Raji (cell line): Measurements from ENCODE around the gene ELOVL3.

Experiments used
- POLR2A ChIP-seq: IDR thresholded peaks from 2 replicates; pipeline ENCODE4 v1.6.1; 2011; ENCODE audit warnings: low read depth, low read length, control low read depth; ENCODE audit not compliant: insufficient read depth

ELOVL3 gene

DNA sequence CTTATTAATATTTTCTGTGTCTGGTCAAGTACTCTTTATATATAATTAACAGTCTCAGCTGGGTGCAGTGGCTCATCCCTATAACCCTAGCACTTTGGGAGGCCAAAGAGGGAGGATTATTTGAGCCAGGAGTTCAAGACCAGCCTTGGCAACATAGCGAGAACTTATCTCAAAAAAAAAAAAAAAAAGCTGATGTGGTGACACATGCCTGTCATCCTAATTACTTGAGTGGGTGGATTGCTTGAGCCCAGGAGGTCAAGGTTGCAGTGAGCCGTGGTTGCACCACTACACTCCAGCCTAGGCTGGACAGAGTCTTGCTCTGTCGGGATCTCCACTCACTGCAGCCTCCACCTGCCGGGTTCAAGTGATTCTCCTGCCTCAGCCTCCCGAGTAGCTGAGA lies 6.7 kb upstream of the ELOVL3 start:
- no peak for TF ChIP-seq POLR2A

DNA sequence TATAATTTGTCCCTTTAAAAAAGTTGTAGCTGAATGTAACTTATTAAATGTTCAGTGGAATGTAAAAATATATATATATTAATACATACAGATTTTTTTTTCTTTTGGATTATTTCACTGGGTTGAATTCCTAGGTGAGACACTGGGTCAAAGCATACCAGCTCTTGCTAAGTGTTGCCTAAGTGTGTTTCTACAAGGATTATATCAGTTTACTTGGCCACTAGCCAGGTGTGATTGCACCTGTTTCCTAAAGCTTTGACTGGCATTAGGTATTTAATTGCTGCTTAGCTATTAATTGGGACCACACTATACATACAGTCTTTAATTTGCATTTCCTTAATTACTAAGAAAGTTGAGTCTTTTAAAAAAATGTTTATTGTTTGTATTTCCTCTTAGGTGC lies 5.5 kb upstream of the ELOVL3 start:
- TF ChIP-seq POLR2A: no peak

DNA sequence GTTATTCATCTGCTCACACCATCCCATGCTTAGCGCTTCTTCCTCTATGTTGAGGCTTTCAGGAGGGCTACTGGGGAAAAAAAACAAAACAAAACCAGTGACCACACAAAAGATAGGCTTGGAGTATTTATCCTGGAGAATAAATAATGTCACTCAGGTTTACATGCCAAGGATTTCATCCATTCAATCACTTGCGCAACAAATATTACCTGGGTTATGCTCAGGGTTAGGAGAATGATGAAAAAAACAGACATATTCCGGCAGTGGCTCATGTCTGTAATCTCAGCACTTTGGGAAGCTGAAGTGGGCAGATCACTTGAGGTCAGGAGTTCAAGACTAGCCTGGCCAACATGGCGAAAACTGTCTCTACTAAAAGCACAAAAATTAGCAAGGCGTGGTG lies 3.3 kb upstream of the ELOVL3 start:
- no peak for TF ChIP-seq POLR2A

DNA sequence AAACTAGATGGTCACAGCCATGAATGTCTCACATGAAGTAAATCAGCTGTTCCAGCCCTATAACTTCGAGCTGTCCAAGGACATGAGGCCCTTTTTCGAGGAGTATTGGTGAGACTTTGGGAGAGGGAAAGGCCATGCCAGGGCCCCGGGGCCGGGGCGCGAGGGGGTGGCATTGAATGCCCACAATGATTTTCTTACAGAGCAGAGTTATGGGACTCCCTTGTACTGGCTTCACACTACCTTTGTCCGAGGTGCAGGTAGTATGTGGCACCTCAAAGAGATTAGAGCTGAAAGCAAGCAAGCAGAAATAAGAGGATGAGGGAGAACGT lies 407 bp downstream of the ELOVL3 start:
- no peak for TF ChIP-seq POLR2A

DNA sequence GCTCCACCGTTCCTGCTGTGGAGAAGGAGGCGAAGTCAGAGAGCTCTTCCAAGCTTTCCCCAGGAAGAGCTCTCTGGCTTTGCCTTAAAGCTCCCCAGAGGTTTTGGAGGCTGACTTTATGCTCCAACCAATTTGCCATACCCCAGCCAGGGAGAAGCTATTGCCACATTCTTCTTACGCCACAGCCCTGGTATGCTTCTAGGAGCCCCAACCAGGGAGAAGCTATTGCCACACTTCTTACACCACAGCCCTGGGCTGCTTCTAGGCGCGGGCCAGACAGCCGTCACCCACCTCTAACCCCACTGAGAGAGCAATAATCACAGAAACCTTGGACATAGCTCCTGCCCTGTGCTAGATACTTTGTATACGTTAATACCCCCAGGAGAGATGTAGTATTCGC lies 951 bp downstream of the ELOVL3 start:
- no peak for TF ChIP-seq POLR2A

DNA sequence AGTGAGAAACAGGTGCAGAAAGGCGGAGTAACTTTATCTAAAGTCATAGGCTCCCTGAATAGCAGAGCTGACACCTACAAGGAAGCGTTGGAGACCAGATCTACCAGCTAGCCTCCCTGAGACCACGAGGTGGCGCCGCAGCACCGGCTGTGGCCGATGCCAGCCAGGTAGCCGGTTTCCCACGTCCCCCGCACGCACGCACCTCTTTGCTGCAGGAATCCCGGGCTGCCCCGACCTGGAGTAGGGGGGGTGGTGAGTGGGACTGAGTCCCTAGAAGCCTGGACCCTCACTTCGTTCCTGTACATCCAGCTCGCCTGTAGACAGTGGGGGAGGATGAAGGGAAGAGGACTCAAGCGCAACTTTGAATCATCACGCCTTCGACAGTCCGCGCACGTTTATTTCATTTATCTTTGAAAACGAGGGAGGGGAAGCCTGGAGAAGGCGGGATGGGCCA lies 3.7 kb downstream of the ELOVL3 start:
- no peak for TF ChIP-seq POLR2A

DNA sequence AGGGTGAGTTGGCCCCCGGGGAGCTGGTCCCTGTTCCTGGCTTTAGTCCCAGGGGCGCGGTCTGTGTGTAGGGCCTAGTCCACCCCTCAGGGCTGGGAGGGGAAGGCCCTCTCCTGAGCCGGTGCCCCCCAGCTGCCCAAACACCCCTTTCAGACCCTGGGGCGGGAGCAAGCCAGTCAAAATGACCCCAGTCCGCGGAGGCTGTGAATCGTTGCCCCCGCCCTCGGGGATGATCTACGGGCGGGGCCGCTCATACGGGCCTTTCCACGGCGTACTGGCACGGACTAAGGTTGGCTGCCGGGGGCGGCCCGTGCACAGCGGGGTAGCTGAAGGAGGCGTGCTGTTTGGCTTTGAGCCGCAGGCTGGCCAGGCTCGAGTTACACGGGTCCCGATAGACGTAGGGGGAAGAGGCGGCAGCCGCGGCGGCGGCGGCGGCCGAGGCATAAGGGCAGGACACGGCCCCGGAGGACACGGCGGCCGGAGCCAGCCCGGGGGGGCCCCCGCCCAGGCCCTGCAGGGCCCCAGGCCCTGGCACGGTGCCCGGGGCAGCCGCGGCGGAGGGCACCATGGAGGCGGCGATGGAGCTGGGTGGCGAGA lies 4.3 kb downstream of the ELOVL3 start:
- no peak for TF ChIP-seq POLR2A

DNA sequence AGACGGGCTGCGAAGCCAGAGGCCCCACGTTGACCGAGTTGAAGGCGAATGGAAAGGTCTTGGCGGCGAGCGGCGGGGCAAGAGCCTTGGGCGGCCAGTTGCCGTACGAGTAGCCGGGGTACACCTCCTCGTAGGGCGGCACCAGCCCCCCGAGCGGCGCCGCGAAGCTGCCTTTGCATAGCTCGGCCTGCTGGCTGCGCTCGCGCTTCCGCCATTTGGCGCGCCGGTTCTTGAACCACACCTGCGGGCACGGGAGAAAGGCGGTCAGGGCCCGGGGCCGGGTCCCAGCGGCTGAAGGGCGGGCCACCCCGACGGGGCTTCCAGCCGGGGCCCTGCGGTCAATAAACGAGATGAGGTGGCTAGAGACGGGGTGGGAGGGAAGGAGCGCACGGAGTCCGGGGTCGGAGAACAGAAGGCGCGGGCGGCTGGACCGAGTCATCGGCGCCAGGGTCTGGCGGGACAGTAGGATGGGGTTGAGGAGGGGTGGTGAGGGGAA lies 4.8 kb downstream of the ELOVL3 start:
- no peak for TF ChIP-seq POLR2A

DNA sequence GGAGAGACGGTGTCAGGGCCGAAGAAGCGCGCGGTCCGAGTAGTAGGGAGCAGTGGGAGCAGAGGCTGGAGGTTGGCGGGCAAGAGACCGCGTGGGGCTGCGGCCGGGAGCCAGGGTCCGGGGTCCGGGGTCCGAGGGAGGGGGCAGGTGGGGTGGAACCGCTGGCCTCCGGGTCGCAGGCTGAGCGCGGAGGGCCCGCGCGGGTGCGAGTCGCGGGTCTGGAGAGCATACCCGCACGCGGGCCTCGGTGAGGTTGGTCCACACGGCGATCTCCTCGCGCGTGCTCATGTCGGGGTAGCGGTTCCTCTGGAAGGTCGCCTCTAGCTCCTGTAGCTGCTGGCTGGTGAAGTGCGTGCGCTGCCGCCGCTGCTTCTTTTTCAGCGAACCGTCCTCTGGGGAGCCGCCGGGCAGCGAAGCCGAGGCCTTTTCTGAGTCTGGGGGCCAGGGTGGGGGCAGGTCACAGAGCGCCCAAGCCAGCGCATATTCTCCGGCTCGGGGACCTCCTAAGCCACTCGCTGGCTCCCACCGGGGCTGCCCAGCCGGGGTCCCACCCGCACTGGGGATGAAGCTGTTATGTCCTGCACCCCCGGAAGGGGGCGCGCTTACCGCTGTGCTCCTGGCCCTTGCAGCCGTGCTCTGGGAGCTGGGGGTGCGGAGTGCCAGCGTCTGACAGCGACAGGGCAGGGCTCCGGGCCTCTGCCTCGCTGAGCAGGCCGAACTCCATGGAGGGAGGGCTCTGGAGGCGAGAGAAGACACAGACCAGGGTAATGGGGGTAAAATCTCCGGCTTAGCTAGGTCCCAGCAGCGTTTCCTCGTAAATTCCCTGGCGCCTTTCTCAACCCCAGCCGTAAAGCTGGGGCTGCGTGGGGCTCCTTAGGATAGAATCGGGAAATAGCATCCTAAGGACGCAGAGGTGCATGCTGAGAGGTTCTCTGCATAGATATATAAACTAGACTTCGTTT lies 5.5 kb downstream of the ELOVL3 start:
- no peak for TF ChIP-seq POLR2A

DNA sequence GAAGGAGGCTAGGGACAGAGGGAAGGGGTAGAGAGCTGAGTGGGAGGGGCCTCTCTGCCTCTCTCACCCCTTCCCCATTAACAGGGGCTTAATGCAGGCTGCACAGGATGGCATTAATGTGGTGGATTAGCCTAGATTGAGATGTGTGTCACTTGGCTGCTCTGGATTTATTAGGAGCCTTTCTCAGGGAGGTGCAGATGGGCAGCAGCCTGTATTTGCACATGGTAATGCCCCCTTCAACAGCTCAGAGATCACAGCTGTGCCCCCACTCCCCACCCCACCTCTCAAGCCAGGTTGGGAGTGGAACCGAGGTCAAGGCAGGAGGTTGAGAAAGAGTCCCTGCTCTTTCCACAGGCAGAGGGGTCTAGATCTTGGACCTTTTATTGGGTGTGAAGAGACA lies 7.9 kb downstream of the ELOVL3 start:
- TF ChIP-seq POLR2A: no peak

DNA sequence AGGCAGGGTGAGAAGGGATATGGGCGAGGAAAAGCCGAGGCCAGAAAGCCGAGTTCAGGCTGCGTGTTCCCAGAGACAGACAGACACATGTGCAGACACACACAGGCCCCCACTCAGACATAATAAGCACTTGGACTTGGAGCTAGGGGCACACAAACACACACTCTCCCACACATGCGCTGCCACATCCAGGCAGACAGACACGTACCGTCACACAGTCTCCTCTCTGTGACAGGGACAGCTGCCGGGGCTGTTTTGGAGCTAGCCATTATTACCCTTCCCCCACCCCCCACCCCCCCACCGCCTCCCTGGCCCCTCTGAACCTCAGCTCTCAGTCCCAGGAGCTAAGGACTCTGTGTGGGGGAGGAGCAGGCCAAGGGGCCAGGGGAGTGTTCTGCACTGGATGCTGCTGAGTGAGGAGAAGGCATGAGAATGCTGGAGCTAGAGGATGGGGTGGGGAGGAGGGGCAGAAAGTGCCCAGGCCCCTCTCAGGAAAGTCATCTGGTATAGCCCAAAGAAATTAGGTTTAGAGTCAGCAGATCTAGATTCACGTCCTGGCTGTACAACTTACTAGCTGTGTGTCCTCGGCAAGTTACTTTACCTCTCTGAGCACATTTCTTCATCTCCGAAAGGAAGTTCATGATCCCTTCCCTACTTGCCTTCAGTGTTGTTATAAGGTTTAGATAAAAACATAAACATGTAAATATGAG lies 8.9 kb downstream of the ELOVL3 start:
- TF ChIP-seq POLR2A: no peak

DNA sequence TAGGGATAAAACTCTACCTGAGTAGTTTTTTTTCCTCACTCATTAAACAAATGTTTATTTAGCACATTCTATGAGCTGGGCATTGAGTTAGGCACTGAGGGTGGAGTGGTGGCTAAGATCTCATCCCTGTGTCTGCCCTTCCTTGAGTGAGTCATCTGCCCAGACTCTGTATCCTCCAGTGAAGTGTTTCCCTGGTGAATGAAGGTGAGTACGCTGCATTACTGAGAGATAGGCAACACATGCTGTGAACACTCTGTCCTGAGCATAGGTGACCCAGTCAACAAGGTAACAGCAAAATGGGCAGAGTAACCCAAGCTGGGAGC lies 9.5 kb downstream of the ELOVL3 start:
- TF ChIP-seq POLR2A: no peak

DNA sequence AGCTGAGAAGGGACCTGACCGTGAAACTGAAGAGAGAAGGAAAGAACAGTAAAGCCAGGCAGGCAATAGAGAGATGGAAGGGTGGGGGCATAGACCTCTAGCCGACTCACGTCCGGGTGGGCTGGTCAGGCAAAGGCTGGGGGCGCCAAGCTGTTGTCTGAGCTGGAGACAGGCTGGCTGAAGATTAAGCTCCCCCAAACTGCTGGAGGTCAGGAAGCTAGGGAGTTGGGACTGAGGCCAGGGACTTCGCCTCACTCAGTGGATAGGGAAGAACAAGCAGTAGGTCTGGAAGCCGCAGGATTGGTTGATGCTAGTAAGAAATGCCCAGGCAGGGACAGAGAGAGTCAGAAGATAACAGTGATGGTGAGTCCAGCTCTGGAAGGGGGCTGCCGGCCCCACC lies 9.9 kb downstream of the ELOVL3 start:
- TF ChIP-seq POLR2A: no peak

DNA sequence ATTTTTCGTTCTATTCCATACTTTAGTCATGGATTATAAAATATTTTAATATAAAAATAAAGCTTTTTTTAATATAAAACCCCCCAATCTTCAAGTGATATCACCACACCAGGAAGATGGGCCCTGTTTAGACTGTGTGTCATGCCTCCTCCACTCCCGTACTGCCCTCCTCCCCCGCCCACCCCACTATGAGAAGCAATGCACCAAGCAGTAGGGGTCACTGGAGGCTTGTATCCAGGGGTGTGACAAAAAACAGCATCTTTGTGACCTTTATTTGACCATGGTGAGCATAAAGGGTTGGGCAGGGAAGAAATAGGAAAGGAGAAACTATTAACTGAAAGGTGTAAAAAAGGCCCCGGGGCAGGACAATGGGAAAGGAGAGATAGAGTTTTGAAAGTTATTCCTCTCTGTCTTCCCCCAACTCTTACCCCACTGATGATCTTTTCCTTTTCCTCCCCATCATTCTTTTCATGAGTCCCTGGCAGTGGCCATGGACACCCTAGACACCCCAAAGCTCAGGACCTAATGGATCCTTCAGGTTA lies 11.7 kb downstream of the ELOVL3 start:
- no peak for TF ChIP-seq POLR2A

DNA sequence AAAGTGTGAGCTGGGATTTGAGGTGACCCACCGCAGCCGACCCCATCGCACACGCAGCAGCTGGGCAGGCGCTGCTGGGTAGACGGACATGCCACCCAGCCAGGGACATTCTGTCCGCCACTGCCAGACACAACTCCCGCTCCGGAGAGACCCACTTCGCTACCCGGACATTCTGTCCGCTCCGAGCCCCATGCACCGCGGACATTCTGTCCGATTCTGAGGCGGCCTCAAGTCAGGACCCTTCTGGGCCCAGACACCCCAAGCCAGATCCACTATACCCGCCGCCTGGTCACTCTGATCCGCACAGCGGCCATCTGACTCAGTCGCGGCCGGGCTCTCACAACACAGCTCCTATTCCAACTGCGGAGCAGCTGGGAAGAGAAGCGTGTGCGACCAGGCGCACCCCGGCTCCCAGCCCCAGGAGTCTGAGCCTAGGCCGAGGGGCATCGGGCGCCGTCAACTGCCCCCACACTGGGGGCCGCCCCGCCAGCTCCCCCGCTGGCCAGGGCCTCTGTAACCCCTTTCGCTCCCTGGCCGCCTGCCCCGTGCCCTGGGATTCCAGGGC lies 14.4 kb downstream of the ELOVL3 start:
- no peak for TF ChIP-seq POLR2A
